ENCODE measurements around the gene TNRC18. TPM values are rescaled to one million over a fixed set of nuclear protein-coding genes. Genes with fewer than 3 reads are reported as not detected.

Gene TNRC18
- polyA plus RNA-seq, 1 of the 3 experiments (the other 2 are of a cell fraction) = 34.4 TPM

DNA sequence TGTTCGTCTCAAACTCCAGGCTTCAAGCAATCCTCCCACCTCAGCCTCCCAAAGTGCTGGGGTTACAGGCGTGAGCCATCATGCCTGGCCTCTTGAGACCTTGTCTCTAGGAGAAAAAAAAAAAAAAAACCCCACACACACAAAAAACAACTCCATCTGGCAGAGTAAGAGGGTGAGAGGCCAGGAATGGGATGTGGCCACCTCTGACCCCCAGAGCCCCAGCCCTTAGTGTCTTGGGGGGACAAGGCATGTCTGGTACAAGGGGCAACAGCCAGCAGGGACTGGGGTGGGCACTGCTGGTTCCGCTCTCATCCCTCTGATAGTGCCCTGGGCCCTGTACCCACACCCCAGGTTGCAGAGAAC, 15.6 kb upstream of the TNRC18 start:
- no peak for DNase-seq
- no peaks in the 10 kb centered on the region for H3K9me3 ChIP-seq
- H3K36me3 ChIP-seq (replicated peaks in 1 of 2; ENCODE audit: control insufficient read depth in 1 of 2, insufficient read depth in 2 of 2, low read length in 1 of 2) = peaks cover 0 to 6% of the 10 kb centered on the region in 2 experiments
- peaks cover 14% of the 10 kb centered on the region; the same call in 1 of the 2 replicates for H4K20me1 ChIP-seq (ENCODE audit: insufficient read depth)
- peaks cover 9% of the 10 kb centered on the region; the same call in 1 of the 2 replicates for H3K79me2 ChIP-seq (ENCODE audit: insufficient read depth)
- TF ChIP-seq, protein P1, sequence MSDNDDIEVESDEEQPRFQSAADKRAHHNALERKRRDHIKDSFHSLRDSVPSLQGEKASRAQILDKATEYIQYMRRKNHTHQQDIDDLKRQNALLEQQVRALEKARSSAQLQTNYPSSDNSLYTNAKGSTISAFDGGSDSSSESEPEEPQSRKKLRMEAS (IDR thresholded peaks at IDR 0.05; ENCODE audit: low read depth) = no peak
- H3K27ac ChIP-seq (ENCODE audit: low read depth in 2 of 2, low read length in 1 of 2) = no peak overlapping the region
- H3K4me3 ChIP-seq (ENCODE audit: low read depth in 2 of 2, low read length in 1 of 2) = no peak overlapping the region
- ChIA-PET CTCF (interaction anchor here (0.7 to 2.8 kb wide), 2 partner anchors 55 to 74 kb away, joined by 4 to 11 read pairs; no protein-coding TSS in a partner anchor), POLR2A (interaction anchor here (1.5 kb wide), 1 partner anchor 12 kb away, joined by 4 read pairs; no protein-coding TSS in a partner anchor)
- H3K4me1 ChIP-seq (ENCODE audit: control insufficient read depth in 1 of 2, insufficient read depth in 2 of 2, low read depth in 1 of 2, low read length in 1 of 2) = no peaks in the 10 kb centered on the region
- no peak overlapping the region for H2AFZ ChIP-seq (ENCODE audit: low read depth)
- H3F3A ChIP-seq (replicated peaks; ENCODE audit: insufficient read depth) = peaks cover 3% of the 10 kb centered on the region
- WGBS (ENCODE audit: low lambda C conversion rate) = 95% methylated on average over 2 of the region's 3 CpGs
- no peak overlapping the region for H3K4me2 ChIP-seq
- no peaks in the 10 kb centered on the region for H3K9me2 ChIP-seq
- no peaks in the 10 kb centered on the region for H3K27me3 ChIP-seq (ENCODE audit: insufficient read depth)
- no peak overlapping the region for H3K9ac ChIP-seq

DNA sequence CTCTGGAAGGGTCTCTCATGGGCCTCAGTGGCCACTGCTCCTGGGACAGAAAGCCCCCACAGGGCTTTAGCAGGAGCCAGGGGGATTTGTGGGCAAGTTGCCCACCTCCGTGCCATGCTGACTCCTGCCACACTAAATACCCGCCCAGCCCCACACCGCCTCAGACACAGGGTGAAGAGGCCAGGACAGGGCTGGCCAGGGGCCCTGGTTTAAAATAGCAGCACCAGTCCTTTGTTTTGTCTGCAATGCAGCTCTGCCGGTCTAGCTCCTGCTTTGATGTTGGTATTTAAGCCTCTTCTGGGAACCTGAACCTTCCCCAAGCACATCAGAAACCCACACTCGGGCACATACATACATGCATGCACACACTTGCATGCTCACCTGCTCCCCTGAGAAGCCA, 14.4 kb upstream of the TNRC18 start:
- TF ChIP-seq EP300 (IDR thresholded peaks at IDR 0.05; ENCODE audit: borderline replicate concordance in 1 of 2, low read depth in 1 of 2, low read length in 1 of 2) = no peak
- TF ChIP-seq TEAD4 (IDR thresholded peaks at IDR 0.05; ENCODE audit: borderline replicate concordance, insufficient read depth) = no peak
- TF ChIP-seq, protein P1 (IDR thresholded peaks at IDR 0.05; ENCODE audit: low read depth) = no peak
- TF ChIP-seq, protein P2, sequence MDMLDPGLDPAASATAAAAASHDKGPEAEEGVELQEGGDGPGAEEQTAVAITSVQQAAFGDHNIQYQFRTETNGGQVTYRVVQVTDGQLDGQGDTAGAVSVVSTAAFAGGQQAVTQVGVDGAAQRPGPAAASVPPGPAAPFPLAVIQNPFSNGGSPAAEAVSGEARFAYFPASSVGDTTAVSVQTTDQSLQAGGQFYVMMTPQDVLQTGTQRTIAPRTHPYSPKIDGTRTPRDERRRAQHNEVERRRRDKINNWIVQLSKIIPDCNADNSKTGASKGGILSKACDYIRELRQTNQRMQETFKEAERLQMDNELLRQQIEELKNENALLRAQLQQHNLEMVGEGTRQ (IDR thresholded peaks at IDR 0.05; ENCODE audit: borderline replicate concordance, low read depth, low read length) = no peak
- no peak for TF ChIP-seq FOXM1 (IDR thresholded peaks at IDR 0.05; ENCODE audit: low read depth)
- no peak for TF ChIP-seq JUND (IDR thresholded peaks at IDR 0.05)
- no peak for TF ChIP-seq SMC3 (IDR thresholded peaks at IDR 0.05; ENCODE audit: low read depth, low read length)
- no peak for TF ChIP-seq RAD21 (IDR thresholded peaks at IDR 0.05; ENCODE audit: low read length)
- TF ChIP-seq, protein P3, sequence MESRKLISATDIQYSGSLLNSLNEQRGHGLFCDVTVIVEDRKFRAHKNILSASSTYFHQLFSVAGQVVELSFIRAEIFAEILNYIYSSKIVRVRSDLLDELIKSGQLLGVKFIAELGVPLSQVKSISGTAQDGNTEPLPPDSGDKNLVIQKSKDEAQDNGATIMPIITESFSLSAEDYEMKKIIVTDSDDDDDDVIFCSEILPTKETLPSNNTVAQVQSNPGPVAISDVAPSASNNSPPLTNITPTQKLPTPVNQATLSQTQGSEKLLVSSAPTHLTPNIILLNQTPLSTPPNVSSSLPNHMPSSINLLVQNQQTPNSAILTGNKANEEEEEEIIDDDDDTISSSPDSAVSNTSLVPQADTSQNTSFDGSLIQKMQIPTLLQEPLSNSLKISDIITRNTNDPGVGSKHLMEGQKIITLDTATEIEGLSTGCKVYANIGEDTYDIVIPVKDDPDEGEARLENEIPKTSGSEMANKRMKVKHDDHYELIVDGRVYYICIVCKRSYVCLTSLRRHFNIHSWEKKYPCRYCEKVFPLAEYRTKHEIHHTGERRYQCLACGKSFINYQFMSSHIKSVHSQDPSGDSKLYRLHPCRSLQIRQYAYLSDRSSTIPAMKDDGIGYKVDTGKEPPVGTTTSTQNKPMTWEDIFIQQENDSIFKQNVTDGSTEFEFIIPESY (IDR thresholded peaks at IDR 0.05; ENCODE audit: borderline replicate concordance, low read depth) = no peak
- TF ChIP-seq ELF1 (IDR thresholded peaks at IDR 0.05) = no peak
- TF ChIP-seq, protein P4, sequence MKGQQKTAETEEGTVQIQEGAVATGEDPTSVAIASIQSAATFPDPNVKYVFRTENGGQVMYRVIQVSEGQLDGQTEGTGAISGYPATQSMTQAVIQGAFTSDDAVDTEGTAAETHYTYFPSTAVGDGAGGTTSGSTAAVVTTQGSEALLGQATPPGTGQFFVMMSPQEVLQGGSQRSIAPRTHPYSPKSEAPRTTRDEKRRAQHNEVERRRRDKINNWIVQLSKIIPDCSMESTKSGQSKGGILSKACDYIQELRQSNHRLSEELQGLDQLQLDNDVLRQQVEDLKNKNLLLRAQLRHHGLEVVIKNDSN (IDR thresholded peaks at IDR 0.05; ENCODE audit: borderline replicate concordance, low read depth) = no peak
- no peak for TF ChIP-seq RCOR1 (IDR thresholded peaks at IDR 0.05; ENCODE audit: low read length)
- no peak for TF ChIP-seq MEF2A (IDR thresholded peaks at IDR 0.05; ENCODE audit: borderline replicate concordance, low read depth)
- WGBS (ENCODE audit: low lambda C conversion rate) = 98% methylated on average over 4 of the region's 5 CpGs
- H3K4me3 ChIP-seq (ENCODE audit: low read depth in 2 of 2, low read length in 1 of 2) = no peak overlapping the region
- peaks cover 3% of the 10 kb centered on the region for H3F3A ChIP-seq (replicated peaks; ENCODE audit: insufficient read depth)
- no peak for DNase-seq
- H3K36me3 ChIP-seq (replicated peaks in 1 of 2; ENCODE audit: control insufficient read depth in 1 of 2, insufficient read depth in 2 of 2, low read length in 1 of 2) = peaks cover 4 to 10% of the 10 kb centered on the region in 2 experiments
- H3K9ac ChIP-seq = no peak overlapping the region
- H2AFZ ChIP-seq (ENCODE audit: low read depth) = no peak overlapping the region
- H4K20me1 ChIP-seq (ENCODE audit: insufficient read depth) = peaks cover 15% of the 10 kb centered on the region; the same call in 1 of the 2 replicates
- peaks cover 13% of the 10 kb centered on the region for H3K79me2 ChIP-seq (ENCODE audit: insufficient read depth)
- H3K27me3 ChIP-seq (ENCODE audit: insufficient read depth) = no peaks in the 10 kb centered on the region
- no peak overlapping the region for H3K27ac ChIP-seq (ENCODE audit: low read depth in 2 of 2, low read length in 1 of 2)
- H3K9me3 ChIP-seq = no peaks in the 10 kb centered on the region
- ChIA-PET CTCF (interaction anchor here (1.1 to 2.8 kb wide), 2 partner anchors 57 to 73 kb away, joined by 3 to 11 read pairs; no protein-coding TSS in a partner anchor), POLR2A (interaction anchor here (1.5 kb wide), 1 partner anchor 13 kb away, joined by 4 read pairs; no protein-coding TSS in a partner anchor)
- no peaks in the 10 kb centered on the region for H3K4me1 ChIP-seq (ENCODE audit: control insufficient read depth in 1 of 2, insufficient read depth in 2 of 2, low read depth in 1 of 2, low read length in 1 of 2)
- no peak overlapping the region for H3K4me2 ChIP-seq
- no peaks in the 10 kb centered on the region for H3K9me2 ChIP-seq

Measured in SK-N-SH (cell line).